GM12874 (cell line): ENCODE measurements around the gene ACR.

ENCODE experiments used
- CTCF ChIP-seq: IDR thresholded peaks from 2 replicates; pipeline ENCODE4 v1.5.1; 2011; ENCODE audit warnings: low read depth, mild to moderate bottlenecking, control low read depth, low read length, moderate library complexity; ENCODE audit not compliant: insufficient read depth

Gene ACR

DNA sequence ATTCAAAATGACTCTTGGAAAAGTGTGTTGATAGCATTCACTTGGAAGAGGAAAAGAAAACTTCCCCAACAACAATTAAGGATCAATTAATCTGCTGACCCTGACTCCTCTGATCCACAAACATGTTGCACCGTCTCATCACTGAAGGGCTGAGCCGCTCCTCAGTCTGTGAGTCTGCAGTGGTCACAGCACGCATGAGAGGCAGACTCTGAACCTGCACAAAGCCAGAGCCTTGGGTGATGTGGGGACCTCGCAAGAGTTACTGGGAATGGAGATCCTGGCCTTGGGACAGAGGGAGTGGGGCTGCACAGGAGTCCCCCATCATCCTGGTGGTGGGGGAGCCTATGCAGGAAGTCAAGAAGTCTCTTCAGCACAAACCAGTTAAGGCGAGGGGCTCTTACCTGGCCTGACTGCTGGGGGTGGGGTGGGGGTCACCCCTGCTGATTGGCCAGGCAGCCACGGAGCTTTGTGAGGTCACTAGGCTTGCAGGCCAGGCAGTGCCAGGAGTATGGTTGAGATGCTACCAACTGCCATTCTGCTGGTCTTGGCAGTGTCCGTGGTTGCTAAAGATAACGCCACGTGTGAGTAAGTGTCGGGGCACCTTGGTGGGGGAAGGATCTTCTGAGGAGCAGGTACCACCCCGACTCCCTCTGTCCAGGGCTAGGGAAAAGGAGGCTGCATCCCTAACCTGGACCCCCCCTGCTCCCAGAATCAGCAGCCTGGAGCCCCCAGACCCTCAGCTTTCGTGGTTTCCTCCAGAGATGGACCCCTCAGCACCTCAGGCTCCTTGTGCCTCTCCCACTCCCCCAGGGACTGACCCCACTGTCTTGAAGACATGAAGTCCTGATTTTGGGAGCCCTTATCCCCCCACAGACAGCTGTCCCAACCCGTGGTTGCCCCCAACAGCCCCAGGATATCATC, at the start of gene ACR:
Gene ACR, plus strand, starts transcription at position 477 of the 921 bp plus-strand sequence. Its CDS starts 32 bp downstream, at position 509.
- TF ChIP-seq CTCF = no peak

GRCh38 chr22:50688448-50688847, 49.6 kb upstream of the ACR start:
- TF ChIP-seq CTCF = no peak

GRCh38 chr22:50691521-50691920, 46.5 kb upstream of the ACR start:
- peak; percentile 37; the same call in 1 of the 2 replicates for TF ChIP-seq CTCF

- no peak for TF ChIP-seq CTCF
These were observed 44.5 kb upstream of the ACR start for GRCh38 chr22:50693462-50693861.

DNA sequence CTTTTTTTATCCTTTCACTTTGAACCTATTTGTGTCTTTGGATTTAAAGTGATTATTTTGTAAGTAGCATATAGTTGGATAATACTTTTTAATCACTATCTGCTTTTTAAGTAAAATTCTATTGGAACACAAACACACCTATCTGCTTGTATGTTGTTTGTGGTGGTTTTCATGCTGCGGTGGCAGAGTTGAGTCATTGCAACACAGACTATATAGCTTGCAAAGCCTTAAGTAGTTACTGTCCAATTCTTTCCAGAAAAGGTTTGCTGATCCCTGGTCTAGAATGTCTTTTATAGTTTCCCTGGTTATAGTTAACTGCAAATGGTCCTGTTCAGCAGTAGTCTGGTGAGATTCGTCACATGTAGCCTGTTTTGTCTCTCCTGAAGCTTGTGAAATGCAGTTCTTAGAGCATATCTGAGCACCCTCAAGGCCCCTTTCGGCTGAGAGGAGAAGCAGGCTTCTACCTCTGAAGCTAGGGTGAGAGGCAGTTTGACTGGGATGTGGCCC, 43.9 kb upstream of the ACR start:
- TF ChIP-seq CTCF = no peak

- TF ChIP-seq CTCF = no peak
These were observed 43.1 kb upstream of the ACR start for GRCh38 chr22:50694766-50695420.
